ENCODE measurements around the gene WDR44. TPM values are rescaled to one million over a fixed set of nuclear protein-coding genes. Genes with fewer than 3 reads are reported as not detected.

The WDR44 gene
- total RNA-seq, 1 experiment from 2014 or later = 18.4 TPM

DNA sequence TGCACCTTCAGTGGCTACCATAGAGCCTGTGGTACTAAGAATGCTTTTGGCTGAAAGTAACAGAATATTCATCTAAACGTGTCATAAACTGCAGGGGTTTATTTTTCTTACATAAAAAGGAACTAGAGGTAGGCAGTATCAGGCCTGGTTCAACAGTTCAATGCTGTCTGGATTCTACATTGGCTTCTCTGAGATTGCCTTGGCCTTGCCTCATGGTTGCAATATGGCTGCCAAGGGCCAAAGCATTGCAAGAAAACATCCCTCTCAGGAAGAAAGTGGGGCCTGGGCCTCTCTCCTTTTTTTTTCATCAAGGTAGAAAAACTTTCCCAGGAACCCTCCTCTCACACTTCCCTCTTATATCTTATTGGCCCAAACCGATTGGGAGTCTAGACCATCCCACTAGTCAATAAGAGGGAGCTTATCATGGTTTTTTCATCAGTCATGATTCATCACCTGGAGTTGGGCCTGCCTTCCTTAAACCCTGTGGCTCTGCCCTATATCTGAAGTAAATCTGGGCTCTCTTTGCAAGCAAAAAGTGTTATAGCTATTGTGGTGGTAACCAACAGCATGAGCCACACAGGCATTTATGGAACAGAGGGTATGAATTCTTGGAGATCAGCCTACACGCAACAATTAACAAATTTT lies 147.9 kb downstream of the WDR44 start (continued):
- TF ChIP-seq, protein P1, sequence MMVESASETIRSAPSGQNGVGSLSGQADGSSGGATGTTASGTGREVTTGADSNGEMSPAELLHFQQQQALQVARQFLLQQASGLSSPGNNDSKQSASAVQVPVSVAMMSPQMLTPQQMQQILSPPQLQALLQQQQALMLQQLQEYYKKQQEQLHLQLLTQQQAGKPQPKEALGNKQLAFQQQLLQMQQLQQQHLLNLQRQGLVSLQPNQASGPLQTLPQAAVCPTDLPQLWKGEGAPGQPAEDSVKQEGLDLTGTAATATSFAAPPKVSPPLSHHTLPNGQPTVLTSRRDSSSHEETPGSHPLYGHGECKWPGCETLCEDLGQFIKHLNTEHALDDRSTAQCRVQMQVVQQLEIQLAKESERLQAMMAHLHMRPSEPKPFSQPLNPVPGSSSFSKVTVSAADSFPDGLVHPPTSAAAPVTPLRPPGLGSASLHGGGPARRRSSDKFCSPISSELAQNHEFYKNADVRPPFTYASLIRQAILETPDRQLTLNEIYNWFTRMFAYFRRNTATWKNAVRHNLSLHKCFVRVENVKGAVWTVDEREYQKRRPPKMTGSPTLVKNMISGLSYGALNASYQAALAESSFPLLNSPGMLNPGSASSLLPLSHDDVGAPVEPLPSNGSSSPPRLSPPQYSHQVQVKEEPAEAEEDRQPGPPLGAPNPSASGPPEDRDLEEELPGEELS (CRISPR knock-in tag; IDR thresholded peaks at IDR 0.05) = no peak
- no peak for TF ChIP-seq TCF7 (CRISPR knock-in tag; IDR thresholded peaks at IDR 0.05; ENCODE audit: low read depth)

- ChIA-PET CTCF (interaction anchor here (0.6 to 1.5 kb wide), 6 partner anchors 36 to 106 kb away, joined by 3 to 9 read pairs (median 4); no protein-coding TSS in a partner anchor), POLR2A (interaction anchor here (0.5 to 1.3 kb wide), 6 partner anchors 13 to 1129 kb away, joined by 3 to 6 read pairs (median 3); no protein-coding TSS in a partner anchor)
- ATAC-seq (peak; percentile 79), DNase-seq (ENCODE audit: low spot score) (peak; percentile 69)
- H3K9me3 Mint-ChIP-seq = no peaks in the 10 kb centered on the region
- peak within 1 kb of the TSS; percentile 84 for H3K4me3 Mint-ChIP-seq
- H3K27ac Mint-ChIP-seq = peak within 1 kb of the TSS; percentile 60; the same call in 1 of the 2 replicates
- TF ChIP-seq, protein P2, sequence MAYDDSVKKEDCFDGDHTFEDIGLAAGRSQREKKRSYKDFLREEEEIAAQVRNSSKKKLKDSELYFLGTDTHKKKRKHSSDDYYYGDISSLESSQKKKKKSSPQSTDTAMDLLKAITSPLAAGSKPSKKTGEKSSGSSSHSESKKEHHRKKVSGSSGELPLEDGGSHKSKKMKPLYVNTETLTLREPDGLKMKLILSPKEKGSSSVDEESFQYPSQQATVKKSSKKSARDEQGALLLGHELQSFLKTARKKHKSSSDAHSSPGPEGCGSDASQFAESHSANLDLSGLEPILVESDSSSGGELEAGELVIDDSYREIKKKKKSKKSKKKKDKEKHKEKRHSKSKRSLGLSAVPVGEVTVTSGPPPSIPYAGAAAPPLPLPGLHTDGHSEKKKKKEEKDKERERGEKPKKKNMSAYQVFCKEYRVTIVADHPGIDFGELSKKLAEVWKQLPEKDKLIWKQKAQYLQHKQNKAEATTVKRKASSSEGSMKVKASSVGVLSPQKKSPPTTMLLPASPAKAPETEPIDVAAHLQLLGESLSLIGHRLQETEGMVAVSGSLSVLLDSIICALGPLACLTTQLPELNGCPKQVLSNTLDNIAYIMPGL (CRISPR knock-in tag; IDR thresholded peaks at IDR 0.05) = peak; percentile 32; the same call in 1 of the 2 replicates
- TF ChIP-seq SP1 (CRISPR knock-in tag; conservative IDR thresholded peaks at IDR 0.05) = no peak
- TF ChIP-seq KAT7 (CRISPR knock-in tag; IDR thresholded peaks at IDR 0.05; ENCODE audit: borderline replicate concordance) = 0 out of 2 replicates have a peak, but pooled peaks have one; percentile 49
- TF ChIP-seq, protein P3, sequence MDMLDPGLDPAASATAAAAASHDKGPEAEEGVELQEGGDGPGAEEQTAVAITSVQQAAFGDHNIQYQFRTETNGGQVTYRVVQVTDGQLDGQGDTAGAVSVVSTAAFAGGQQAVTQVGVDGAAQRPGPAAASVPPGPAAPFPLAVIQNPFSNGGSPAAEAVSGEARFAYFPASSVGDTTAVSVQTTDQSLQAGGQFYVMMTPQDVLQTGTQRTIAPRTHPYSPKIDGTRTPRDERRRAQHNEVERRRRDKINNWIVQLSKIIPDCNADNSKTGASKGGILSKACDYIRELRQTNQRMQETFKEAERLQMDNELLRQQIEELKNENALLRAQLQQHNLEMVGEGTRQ (CRISPR knock-in tag; IDR thresholded peaks at IDR 0.05) = peak; percentile 71
- peak; percentile 47; the same call in 1 of the 2 replicates for TF ChIP-seq ZNF263 (CRISPR knock-in tag; IDR thresholded peaks at IDR 0.05; ENCODE audit: low read depth)
- TF ChIP-seq MYBL2 (CRISPR knock-in tag; IDR thresholded peaks at IDR 0.05) = no peak
- TF ChIP-seq, protein P4, sequence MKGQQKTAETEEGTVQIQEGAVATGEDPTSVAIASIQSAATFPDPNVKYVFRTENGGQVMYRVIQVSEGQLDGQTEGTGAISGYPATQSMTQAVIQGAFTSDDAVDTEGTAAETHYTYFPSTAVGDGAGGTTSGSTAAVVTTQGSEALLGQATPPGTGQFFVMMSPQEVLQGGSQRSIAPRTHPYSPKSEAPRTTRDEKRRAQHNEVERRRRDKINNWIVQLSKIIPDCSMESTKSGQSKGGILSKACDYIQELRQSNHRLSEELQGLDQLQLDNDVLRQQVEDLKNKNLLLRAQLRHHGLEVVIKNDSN (CRISPR knock-in tag; IDR thresholded peaks at IDR 0.05) = peak; percentile 64; the same call in 1 of the 2 replicates
- H3K4me1 Mint-ChIP-seq = peaks cover 30% of the 10 kb centered on the region
- peaks cover 20% of the 10 kb centered on the region for H3K27me3 Mint-ChIP-seq (ENCODE audit: low read depth)
- no peaks in the 10 kb centered on the region for H3K36me3 Mint-ChIP-seq
Measured at GRCh38 chrX:118495061-118495921, 149.4 kb downstream of the WDR44 start, which contains the start of gene DOCK11. Gene DOCK11, plus strand, starts transcription at chrX:118495815. Its CDS starts 157 bp downstream, at chrX:118495972.

GRCh38 chrX:118495958-118496762 lies 150.3 kb downstream of the WDR44 start:
- H3K4me3 Mint-ChIP-seq = peak overlapping the region; percentile 84
- peaks cover 20% of the 10 kb centered on the region for H3K27me3 Mint-ChIP-seq (ENCODE audit: low read depth)
- H3K4me1 Mint-ChIP-seq = peaks cover 30% of the 10 kb centered on the region
- peak; percentile 21 for DNase-seq (ENCODE audit: low spot score)
- CTCF ChIA-PET = interaction anchor here (0.6 to 1.5 kb wide), 5 partner anchors 37 to 105 kb away, joined by 3 to 9 read pairs (median 4); no protein-coding TSS in a partner anchor
- ATAC-seq = peak; percentile 6
- POLR2A ChIA-PET = interaction anchor here (0.6 to 1.3 kb wide), 4 partner anchors 14 to 241 kb away, joined by 3 to 6 read pairs (median 4); no protein-coding TSS in a partner anchor
- H3K36me3 Mint-ChIP-seq = no peaks in the 10 kb centered on the region
- H3K9me3 Mint-ChIP-seq = no peaks in the 10 kb centered on the region
- no peak overlapping the region for H3K27ac Mint-ChIP-seq
- TF ChIP-seq TP53 (CRISPR knock-in tag; IDR thresholded peaks at IDR 0.05) = no peak
- no peak for TF ChIP-seq NFE2L1 (CRISPR knock-in tag; IDR thresholded peaks at IDR 0.05)
- no peak for TF ChIP-seq PRDM15 (CRISPR knock-in tag; IDR thresholded peaks at IDR 0.05)
- no peak for TF ChIP-seq OVOL2 (CRISPR knock-in tag; IDR thresholded peaks at IDR 0.05; ENCODE audit: borderline replicate concordance)
- TF ChIP-seq ESRRA (CRISPR knock-in tag; IDR thresholded peaks at IDR 0.05; ENCODE audit: borderline replicate concordance) = no peak
- no peak for TF ChIP-seq ZBTB21 (CRISPR knock-in tag; IDR thresholded peaks at IDR 0.05; ENCODE audit: borderline replicate concordance)
- TF ChIP-seq JAZF1 (CRISPR knock-in tag; IDR thresholded peaks at IDR 0.05) = no peak
- no peak for TF ChIP-seq SMAD4 (CRISPR knock-in tag; IDR thresholded peaks at IDR 0.05)
- TF ChIP-seq, protein P5, sequence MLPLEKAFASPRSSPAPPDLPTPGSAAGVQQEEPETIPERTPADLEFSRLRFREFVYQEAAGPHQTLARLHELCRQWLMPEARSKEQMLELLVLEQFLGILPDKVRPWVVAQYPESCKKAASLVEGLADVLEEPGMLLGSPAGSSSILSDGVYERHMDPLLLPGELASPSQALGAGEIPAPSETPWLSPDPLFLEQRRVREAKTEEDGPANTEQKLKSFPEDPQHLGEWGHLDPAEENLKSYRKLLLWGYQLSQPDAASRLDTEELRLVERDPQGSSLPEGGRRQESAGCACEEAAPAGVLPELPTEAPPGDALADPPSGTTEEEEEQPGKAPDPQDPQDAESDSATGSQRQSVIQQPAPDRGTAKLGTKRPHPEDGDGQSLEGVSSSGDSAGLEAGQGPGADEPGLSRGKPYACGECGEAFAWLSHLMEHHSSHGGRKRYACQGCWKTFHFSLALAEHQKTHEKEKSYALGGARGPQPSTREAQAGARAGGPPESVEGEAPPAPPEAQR (CRISPR knock-in tag; IDR thresholded peaks at IDR 0.05) = no peak
